Measurements from ENCODE around the gene MYO9A.
A peak's percentile ranks its signal among the peaks of the same experiment; 100 is the strongest.
"Not testable (repeated sequence)": the region's sequence is repeated elsewhere in the genome, so short reads cannot be mapped to it uniquely, and the experiment has no call there.

MYO9A gene

GRCh38 chr15:72092691-72093090, 25.3 kb downstream of the MYO9A start:
- TF ChIP-seq POLR2A (IDR thresholded peaks at IDR 0.05; ENCODE audit: low read length) (no peak), GATA1 (IDR thresholded peaks at IDR 0.05; ENCODE audit: low read depth, low read length) (no peak)
- peak in 1 of 2 experiments; percentile 45 for DNase-seq

GRCh38 chr15:72092006-72092405, 25.9 kb downstream of the MYO9A start:
- TF ChIP-seq GATA1 (IDR thresholded peaks at IDR 0.05; ENCODE audit: low read depth, low read length): no peak
- no peak for TF ChIP-seq POLR2A (IDR thresholded peaks at IDR 0.05; ENCODE audit: low read length)
- peak; percentile 39 to 81 for DNase-seq

GRCh38 chr15:72086920-72087648, 30.9 kb downstream of the MYO9A start:
- TF ChIP-seq POLR2A (IDR thresholded peaks at IDR 0.05; ENCODE audit: low read length): no peak
- no peak for TF ChIP-seq GATA1 (IDR thresholded peaks at IDR 0.05; ENCODE audit: low read depth, low read length)
- no peak for DNase-seq

GRCh38 chr15:72086010-72086697, 31.8 kb downstream of the MYO9A start:
- DNase-seq: no peak
- no peak for TF ChIP-seq GATA1 (IDR thresholded peaks at IDR 0.05; ENCODE audit: low read depth, low read length)
- TF ChIP-seq POLR2A (IDR thresholded peaks at IDR 0.05; ENCODE audit: low read length): no peak

- TF ChIP-seq GATA1 (IDR thresholded peaks at IDR 0.05; ENCODE audit: low read depth, low read length) (no peak), POLR2A (IDR thresholded peaks at IDR 0.05; ENCODE audit: low read length) (no peak)
- DNase-seq: no peak
Observed at GRCh38 chr15:72082176-72082575, 35.8 kb downstream of the MYO9A start.

GRCh38 chr15:72078887-72079286, 39.1 kb downstream of the MYO9A start:
- TF ChIP-seq POLR2A (IDR thresholded peaks at IDR 0.05; ENCODE audit: low read length): no peak
- TF ChIP-seq GATA1 (IDR thresholded peaks at IDR 0.05; ENCODE audit: low read depth, low read length): no peak

GRCh38 chr15:72077950-72078349, 40.0 kb downstream of the MYO9A start:
- TF ChIP-seq POLR2A (IDR thresholded peaks at IDR 0.05; ENCODE audit: low read length) (no peak), GATA1 (IDR thresholded peaks at IDR 0.05; ENCODE audit: low read depth, low read length) (no peak)
- no peak for DNase-seq

More at GRCh38 chr15:72078887-72079286, 39.1 kb downstream of the MYO9A start:
- no peak for DNase-seq

DNA sequence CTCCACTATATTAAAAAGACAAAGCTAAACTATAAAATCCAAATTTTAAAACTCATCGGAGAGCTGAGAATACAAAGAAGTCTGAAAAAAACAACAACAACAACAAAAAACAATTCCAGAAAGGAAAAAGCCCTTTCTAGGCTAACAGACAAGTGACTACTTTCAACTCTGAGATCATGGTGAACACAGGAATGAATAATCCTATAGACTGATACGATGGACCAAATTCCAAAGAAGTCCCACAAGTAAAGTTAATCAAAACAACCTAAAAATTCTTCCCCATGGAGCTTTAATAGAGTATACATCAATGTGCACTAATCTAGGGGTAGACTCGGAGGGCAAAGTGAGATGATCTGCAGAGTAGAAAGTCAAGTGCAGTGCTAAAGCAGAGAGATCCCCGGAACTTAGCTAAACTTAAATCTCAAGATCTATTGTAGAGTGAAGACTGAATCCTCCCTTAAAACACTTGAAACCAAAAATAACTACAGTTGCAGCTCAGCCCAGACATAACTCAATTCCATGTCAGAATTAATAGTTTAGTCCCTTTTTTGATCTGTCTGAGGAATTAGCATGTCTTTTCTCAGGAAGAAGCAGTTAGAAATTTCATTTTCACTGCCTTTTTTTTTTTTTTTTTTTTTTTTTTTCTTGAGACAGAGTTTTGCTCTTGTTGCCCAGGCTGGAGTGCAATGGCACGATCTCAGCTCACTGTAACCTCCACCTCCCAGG, 43.5 kb downstream of the MYO9A start:
- no peak for DNase-seq
- TF ChIP-seq GATA1 (IDR thresholded peaks at IDR 0.05; ENCODE audit: low read depth, low read length) (no peak), POLR2A (IDR thresholded peaks at IDR 0.05; ENCODE audit: low read length) (no peak)

DNA sequence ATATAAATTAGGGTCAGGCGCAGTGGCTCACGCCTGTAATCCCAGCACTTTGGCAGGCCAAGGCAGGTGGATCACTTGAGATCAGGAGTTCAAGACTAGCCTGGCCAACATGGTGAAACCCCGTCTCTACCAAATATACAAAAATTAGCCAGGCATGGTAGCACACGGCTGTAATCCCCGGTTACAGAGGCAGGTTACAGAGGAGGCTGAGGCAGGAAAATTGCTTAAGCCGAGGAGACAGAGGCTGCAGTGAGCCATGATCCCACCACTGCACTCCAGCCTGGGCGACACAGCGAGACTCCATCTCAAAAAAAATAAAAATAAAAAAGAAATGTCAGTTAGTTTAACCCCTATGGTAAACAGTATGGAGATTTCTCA, 46.5 kb downstream of the MYO9A start:
- DNase-seq: not testable (repeated sequence)

DNA sequence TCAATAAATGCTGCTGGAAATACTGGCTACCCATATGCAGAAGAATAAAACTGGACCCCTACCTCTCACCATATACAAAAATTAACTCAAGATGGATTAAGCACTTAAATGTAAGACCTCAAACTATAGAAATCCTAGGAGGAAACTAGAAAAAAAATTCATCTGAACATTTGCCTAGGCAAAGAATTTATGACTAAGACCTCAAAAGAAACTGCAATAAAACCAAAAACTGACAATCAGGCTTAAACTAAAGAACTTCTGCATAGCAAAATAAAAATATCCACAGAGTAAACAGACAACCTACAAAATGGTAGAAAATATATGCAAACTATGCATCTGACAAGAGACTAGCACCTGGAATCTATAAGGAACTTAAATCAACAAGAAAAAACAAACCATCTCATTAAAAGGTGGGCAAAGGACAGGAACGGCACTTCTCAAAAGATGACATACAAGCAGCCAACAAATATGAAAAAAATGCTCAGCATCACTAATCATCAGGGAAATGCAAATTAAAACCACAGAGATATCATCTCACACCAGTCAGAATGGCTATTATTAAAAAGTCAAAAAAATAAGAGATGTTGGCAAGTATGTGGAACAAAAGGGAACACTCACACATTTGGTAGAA, 47.0 kb downstream of the MYO9A start:
- TF ChIP-seq POLR2A (IDR thresholded peaks at IDR 0.05; ENCODE audit: low read length) (no peak), GATA1 (IDR thresholded peaks at IDR 0.05; ENCODE audit: low read depth, low read length) (no peak)
- no peak for DNase-seq

DNA sequence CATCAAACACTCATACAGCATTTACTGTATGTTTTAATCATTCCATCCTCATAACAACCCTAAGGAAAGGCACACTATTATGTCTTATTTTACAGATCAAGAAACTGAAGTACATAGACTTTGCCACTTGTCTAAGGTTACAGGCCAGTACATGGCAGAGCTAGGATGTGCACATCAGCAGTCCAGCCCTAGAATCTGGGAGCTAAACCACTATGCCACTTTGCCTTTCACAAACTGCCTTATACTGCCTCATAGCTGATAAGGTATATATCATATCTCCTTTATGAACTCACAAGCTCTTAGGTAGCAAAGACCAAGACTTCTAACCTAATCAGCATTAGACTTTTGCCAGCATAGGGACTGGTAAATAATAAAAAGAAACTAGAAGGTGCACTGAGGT, 49.1 kb downstream of the MYO9A start:
- DNase-seq: peak; percentile 4 to 61
- TF ChIP-seq GATA1 (IDR thresholded peaks at IDR 0.05; ENCODE audit: low read depth, low read length) (no peak), POLR2A (IDR thresholded peaks at IDR 0.05; ENCODE audit: low read length) (no peak)

DNA sequence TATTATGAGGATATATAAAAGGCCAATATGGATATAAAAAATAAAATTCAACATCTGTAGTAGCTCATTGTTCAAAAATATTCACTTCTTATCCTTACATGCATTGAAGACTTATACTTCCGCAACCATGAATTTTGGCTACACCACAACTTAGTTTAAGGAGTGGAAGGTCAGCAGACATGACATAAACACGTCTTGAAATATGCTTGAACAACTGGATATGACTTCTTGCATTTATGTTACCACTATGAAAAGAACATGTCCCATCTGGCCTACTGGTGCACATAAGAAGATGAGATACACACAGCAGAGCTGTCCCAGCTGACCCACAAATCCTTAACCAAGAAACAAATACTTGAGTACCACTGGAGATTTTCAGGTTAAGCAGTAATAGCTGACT, 52.1 kb downstream of the MYO9A start:
- TF ChIP-seq GATA1 (IDR thresholded peaks at IDR 0.05; ENCODE audit: low read depth, low read length) (no peak), POLR2A (IDR thresholded peaks at IDR 0.05; ENCODE audit: low read length) (no peak)
- no peak for DNase-seq

DNA sequence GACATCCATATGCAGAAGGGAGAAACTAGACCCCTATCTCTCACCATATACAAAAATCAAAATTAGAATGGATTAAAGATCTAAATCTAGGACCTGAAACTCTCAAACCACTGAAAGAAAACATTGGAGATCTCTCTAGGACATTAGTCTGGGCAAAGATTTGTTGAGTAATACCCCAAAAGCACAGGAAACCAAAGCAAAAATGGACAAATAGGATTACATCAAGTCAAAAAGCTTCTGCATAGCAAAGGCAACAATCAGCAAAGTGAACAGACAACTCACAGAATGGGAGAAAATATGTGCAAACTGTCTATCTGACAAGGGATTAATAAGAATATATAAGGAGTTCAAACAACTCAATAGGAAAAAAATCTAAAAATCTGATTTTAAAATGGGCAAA, 54.8 kb downstream of the MYO9A start:
- DNase-seq: no peak
- no peak for TF ChIP-seq POLR2A (IDR thresholded peaks at IDR 0.05; ENCODE audit: low read length)
- no peak for TF ChIP-seq GATA1 (IDR thresholded peaks at IDR 0.05; ENCODE audit: low read depth, low read length)

- TF ChIP-seq GATA1 (IDR thresholded peaks at IDR 0.05; ENCODE audit: low read depth, low read length) (no peak), POLR2A (IDR thresholded peaks at IDR 0.05; ENCODE audit: low read length) (no peak)
- no peak for DNase-seq
Observed at GRCh38 chr15:72062319-72062718, 55.6 kb downstream of the MYO9A start.
